Heart left ventricle (tissue), 13 donors: Measurements from ENCODE around the gene RTL10.

Experiments
- POLR2A ChIP-seq, 2 donors: fragments of 450-650 bp; IDR thresholded peaks; one replicate each; pipeline ENCODE4 v1.6.1; 2017; ENCODE audit warnings: antibody characterized with exemption in 2 of 2, mild to moderate bottlenecking in 2 of 2, moderate library complexity in 2 of 2
- TF ChIP-seq, protein P1 (sequence below), 12 donors: fragments of 200-600 bp; sonication (generic) in 4 of 12; IDR thresholded peaks; one replicate each; pipeline versions ENCODE4 v1.5.0 to v1.8.0; 2018 to 2022; ENCODE audit warnings: antibody characterized with exemption in 12 of 12, mild to moderate bottlenecking in 5 of 12
- donor health status: ischemic (EF 13 %, LVEDD 7.1; RV severe dilation, severe dysfunction).
- donor health status: DM: no; HTN: yes; CAD: no.
- donor health status: DM: no; HTN: no; CAD: no.
- donor health status: ischemic (EF 25% LVEDD 6.9; RV normal size, moderate dysfunction).
- donor health status: ischemic (EF 25% LVEDD 5.7; RV mildly dilated, moderate dysfunction).
- donor health status: ischemic (EF 35%, LVEDD 5.7; RV mildly dilated, moderate dysfunction).
- donor health status: nonischemic (EF 11% LVEDD 7.7; RV severe dilation, severe dysfunction).
- donor health status: DM: yes; HTN: yes; CAD: no.
- donor health status: PGD.
- donor health status: ischemic (EF 29% LVEDD 5.4; RV normal size, mild dysfunction).
- donor health status: nonischemic (EF 23%, LVEDD 6.1; RV moderate dilation, normal function).

DNA sequence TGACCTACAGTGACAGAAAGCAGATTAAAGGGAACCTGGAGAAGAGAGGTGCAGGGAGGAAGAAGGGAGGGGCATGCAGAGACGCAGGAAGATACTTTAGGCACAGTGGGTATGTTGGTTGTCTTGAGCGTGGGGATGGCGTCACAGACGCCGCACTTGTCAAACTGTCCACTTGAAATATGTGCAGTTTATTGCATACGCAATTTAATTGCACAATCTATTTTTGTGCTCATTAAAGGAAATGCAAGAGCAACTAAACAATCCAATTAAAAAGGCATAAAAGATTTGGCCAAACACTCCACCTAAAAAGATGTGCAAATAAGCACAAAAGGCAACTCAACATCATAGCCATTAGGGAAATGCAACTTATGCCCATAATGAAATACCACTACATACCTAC, 16.8 kb downstream of the RTL10 start:
- TF ChIP-seq, protein P1, sequence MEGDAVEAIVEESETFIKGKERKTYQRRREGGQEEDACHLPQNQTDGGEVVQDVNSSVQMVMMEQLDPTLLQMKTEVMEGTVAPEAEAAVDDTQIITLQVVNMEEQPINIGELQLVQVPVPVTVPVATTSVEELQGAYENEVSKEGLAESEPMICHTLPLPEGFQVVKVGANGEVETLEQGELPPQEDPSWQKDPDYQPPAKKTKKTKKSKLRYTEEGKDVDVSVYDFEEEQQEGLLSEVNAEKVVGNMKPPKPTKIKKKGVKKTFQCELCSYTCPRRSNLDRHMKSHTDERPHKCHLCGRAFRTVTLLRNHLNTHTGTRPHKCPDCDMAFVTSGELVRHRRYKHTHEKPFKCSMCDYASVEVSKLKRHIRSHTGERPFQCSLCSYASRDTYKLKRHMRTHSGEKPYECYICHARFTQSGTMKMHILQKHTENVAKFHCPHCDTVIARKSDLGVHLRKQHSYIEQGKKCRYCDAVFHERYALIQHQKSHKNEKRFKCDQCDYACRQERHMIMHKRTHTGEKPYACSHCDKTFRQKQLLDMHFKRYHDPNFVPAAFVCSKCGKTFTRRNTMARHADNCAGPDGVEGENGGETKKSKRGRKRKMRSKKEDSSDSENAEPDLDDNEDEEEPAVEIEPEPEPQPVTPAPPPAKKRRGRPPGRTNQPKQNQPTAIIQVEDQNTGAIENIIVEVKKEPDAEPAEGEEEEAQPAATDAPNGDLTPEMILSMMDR (IDR thresholded peaks at IDR 0.05) = no peak
- no peak for TF ChIP-seq POLR2A (IDR thresholded peaks at IDR 0.05)
